Body of pancreas (tissue), 4 donors: ENCODE measurements around the gene TMEM141. TPM values are rescaled to one million over a fixed set of nuclear protein-coding genes. Genes with fewer than 3 reads are reported as not detected.
"Not testable (repeated sequence)": the region's sequence is repeated elsewhere in the genome, so short reads cannot be mapped to it uniquely, and the experiment has no call there.

Experiments
- ATAC-seq: fragments of 150-250 bp; one replicate; pipeline ENCODE4 v1.9.1; 2016
- DNase-seq, 4 donors: peaks; one replicate each; pipeline ENCODE4 v3.0.0-alpha.2; 2019
- H3K27ac ChIP-seq, 4 donors: fragments of 200-600 bp; sonication (generic); 1 replicate in 3 of 4; 2 replicates in 1 of 4; pipeline versions ENCODE4 v1.5.1 to v1.6.1; 2016 to 2019; ENCODE audit warnings: mild to moderate bottlenecking in 1 of 4, mixed read lengths in 1 of 4, moderate library complexity in 1 of 4
- H3K27me3 ChIP-seq, 2 donors: fragments of 200-600 bp; sonication (generic); one replicate each; pipeline ENCODE4 v1.6.0; 2016; ENCODE audit warnings: mild to moderate bottlenecking in 1 of 2
- H3K36me3 ChIP-seq, 2 donors: fragments of 200-600 bp; sonication (generic); replicated peaks in 1 of 2; 2 replicates each; pipeline ENCODE4 v1.5.1; 2016; ENCODE audit warnings: low read depth in 2 of 2; ENCODE audit not compliant: insufficient read depth in 1 of 2
- H3K4me1 ChIP-seq: fragments of 200-600 bp; sonication (generic); one replicate; pipeline ENCODE4 v1.6.0; 2016
- H3K4me3 ChIP-seq, 2 donors: fragments of 200-600 bp; sonication (generic); 1 replicate in 1 of 2; 2 replicates in 1 of 2; pipeline ENCODE4 v1.5.1; 2016 to 2019
- H3K9me3 ChIP-seq, 3 donors: fragments of 200-600 bp; sonication (generic); 1 replicate in 2 of 3; 2 replicates in 1 of 3; pipeline ENCODE4 v1.5.1; 2016
- POLR2A ChIP-seq, 3 donors: fragments of 450-650 bp; IDR thresholded peaks; one replicate each; pipeline ENCODE4 v1.6.1; 2016; ENCODE audit warnings: antibody characterized with exemption in 3 of 3, mild to moderate bottlenecking in 2 of 3
- WGBS, 2 donors: methylation state at CpG; one replicate each; pipeline ENCODE4 v1.1.5; 2017; 5-methylcytosine and 5-hydroxymethylcytosine counted together
- intact Hi-C: fragments of 100-400 bp; cut with DNase I; formaldehyde crosslinking; loops from one replicate; pipeline ENCODE4 v1.15.1; 2023
- total RNA-seq, 2 donors: library from RNA; depleted of rRNA; stranded (reverse); fragments of >200 nt; gene quantifications; one replicate each; pipeline ENCODE4 v1.1.0, GENCODE V29; 2016
- TF ChIP-seq, protein P1 (sequence below), 7 experiments: fragments of 450-650 bp in 4 of 7; fragments of 200-600 bp in 3 of 7; sonication (generic) in 3 of 7; IDR thresholded peaks; one replicate each; pipeline ENCODE4 v1.5.1; 2016 to 2019; ENCODE audit warnings: antibody characterized with exemption in 7 of 7

TMEM141 gene
- total RNA-seq, 2 donors from 2014 or later: 45.1 to 52.1 TPM

DNA sequence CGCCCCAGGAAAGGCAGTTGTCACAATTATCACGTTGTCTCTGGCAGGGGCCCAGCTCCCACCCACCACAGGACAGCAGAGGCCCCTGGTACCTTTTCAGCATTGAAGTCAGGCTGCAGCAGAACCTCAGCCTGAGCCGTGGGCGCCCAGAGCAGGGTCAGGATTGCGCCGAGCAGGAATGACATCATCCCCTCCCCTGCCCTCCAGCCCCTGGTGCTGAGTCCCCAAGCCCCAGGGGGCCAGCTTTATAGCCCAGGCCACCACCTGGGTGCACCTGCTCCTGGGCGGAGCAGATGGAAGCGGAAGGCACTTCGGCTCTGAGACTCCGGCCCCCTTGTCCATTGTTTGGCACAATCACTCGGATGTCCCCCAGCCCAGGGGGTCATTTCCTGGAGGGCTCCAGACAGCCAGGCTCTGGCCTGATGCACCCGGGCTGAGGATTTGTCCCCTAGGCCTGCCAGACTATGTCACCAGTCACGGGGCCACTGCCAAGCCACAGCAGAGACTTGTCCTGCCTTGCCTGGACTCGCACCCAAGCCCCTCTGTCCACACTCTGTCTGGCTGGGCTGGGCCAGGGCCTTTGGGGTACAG, 26.7 kb upstream of the TMEM141 start, which contains the start of gene LCN15:
TSS of gene LCN15 (minus strand) at position 218 of the 591 bp plus-strand sequence. CDS start at position 188, 30 bp downstream.
- TF ChIP-seq, protein P1, sequence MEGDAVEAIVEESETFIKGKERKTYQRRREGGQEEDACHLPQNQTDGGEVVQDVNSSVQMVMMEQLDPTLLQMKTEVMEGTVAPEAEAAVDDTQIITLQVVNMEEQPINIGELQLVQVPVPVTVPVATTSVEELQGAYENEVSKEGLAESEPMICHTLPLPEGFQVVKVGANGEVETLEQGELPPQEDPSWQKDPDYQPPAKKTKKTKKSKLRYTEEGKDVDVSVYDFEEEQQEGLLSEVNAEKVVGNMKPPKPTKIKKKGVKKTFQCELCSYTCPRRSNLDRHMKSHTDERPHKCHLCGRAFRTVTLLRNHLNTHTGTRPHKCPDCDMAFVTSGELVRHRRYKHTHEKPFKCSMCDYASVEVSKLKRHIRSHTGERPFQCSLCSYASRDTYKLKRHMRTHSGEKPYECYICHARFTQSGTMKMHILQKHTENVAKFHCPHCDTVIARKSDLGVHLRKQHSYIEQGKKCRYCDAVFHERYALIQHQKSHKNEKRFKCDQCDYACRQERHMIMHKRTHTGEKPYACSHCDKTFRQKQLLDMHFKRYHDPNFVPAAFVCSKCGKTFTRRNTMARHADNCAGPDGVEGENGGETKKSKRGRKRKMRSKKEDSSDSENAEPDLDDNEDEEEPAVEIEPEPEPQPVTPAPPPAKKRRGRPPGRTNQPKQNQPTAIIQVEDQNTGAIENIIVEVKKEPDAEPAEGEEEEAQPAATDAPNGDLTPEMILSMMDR (IDR thresholded peaks at IDR 0.05): no peak
- TF ChIP-seq POLR2A (IDR thresholded peaks at IDR 0.05): no peak
- Histone ChIP-seq H3K4me1 (no peaks in the 10 kb centered on the region), H3K27ac (no peak within 1 kb of the TSS), H3K9me3 (no peaks in the 10 kb centered on the region), H3K36me3 (no peaks in the 10 kb centered on the region), H3K27me3 (no peaks in the 10 kb centered on the region), H3K4me3 (no peak within 1 kb of the TSS)
- ATAC-seq (no peak), DNase-seq (no peak)
- intact Hi-C loops: no loop called here
- 76 to 77% methylated on average over 4 to 13 of the region's 14 CpGs for WGBS, 2 donors

DNA sequence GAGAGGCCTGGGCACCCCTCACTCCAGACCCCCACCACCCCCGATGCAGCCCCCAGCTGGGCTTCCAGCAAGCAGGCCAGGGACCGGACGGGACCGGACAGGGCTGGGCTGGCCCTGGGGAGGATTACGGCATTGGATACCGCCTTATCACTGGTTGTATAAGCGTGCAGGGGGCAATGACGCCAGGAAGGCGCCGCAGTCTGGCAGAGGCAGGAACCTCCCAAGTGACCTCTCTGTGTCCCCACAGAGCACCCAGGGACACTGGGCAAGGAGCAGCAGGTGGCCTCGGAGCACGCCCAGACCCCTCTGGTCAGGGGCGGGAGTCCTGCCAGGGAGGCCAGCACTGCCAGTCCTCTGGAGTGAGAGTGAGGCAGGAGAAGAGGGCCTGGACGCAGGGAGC, 26.1 kb upstream of the TMEM141 start:
- H3K27ac ChIP-seq: no peak overlapping the region
- no peaks in the 10 kb centered on the region for H3K36me3 ChIP-seq
- H3K4me3 ChIP-seq: no peak overlapping the region
- H3K9me3 ChIP-seq: no peaks in the 10 kb centered on the region
- ATAC-seq: no peak
- TF ChIP-seq, protein P1 (IDR thresholded peaks at IDR 0.05): no peak
- TF ChIP-seq POLR2A (IDR thresholded peaks at IDR 0.05): no peak
- no peaks in the 10 kb centered on the region for H3K27me3 ChIP-seq
- WGBS, 2 donors: 85% methylated on average over 12 of the region's 14 CpGs; no CpG with 5 or more reads in 1 of the 2 donors
- intact Hi-C loops: no loop called here
- DNase-seq: no peak
- H3K4me1 ChIP-seq: no peaks in the 10 kb centered on the region

DNA sequence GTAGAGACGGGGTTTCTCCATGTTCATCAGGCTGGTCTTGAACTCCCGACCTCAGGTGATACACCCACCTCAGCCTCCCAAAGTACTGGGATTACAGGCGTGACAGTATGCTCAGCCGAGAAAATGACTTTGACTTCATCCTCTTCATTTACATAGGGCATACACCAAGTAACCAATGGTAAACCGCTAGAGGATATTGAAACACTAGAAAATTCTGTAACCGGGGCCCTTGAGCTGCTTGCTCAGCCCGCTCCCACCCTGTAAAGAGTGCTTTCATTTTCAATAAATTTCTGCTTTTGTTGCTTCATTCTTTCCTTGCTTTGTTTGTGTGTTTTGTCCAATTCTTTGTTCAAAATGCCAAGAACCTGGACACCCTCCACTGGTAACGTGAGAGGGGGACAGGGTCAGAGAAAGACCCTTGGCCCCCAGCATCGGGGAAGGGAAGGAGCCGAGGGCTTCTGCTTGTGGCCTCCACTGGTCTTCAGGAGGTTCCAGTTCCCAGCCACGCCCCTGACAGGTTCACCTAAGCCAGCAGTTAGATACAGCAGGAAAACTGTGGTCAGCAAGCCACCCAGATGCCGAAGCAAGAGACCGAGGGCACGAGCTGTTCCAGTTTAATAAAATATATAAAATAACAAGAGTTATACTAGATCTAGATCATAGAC, 25.3 kb upstream of the TMEM141 start:
- H3K27ac ChIP-seq, intact Hi-C loops, H3K36me3 ChIP-seq, H3K27me3 ChIP-seq, H3K4me3 ChIP-seq, H3K9me3 ChIP-seq, H3K4me1 ChIP-seq, ATAC-seq, DNase-seq: not testable (repeated sequence)
- WGBS, 2 donors: 73 to 75% methylated on average over 14 of the region's 14 CpGs

DNA sequence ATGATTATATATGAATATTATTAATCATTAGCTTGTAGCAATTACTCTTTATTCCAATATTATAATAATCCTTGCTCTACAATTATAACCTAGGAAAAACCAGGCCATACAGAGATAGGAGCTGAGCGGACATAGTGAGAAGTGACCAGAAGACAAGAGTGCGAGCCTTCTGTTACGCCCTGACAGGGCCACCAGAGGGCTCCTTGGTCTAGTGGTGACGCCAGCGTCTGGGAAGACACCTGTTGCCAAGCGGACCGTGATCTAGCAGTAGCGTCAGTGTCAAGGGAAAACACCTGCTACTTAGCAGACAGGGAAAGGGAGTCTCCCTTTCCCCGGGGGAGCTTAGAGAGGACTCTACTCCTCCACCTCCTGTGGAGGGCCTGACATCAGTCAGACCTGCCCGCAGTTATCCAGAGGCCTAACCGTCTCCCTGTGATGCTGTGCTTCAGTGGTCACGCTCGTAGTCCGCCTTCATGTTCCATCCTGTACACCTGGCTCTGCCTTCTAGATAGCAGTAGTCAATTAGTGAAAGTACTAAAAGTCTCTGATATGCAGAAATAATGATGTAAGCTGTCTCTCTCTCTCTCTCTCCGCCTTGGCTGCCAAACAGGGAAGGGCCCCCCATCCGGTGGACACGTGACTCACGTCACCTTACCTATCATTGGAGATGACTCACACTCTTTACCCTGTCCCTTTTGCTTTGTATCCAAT, 24.6 kb upstream of the TMEM141 start:
- H3K27ac ChIP-seq, H3K27me3 ChIP-seq, H3K4me3 ChIP-seq, H3K36me3 ChIP-seq, intact Hi-C loops, H3K4me1 ChIP-seq, ATAC-seq, H3K9me3 ChIP-seq: not testable (repeated sequence)
- WGBS, 2 donors: 32 to 46% methylated on average over 12 to 18 of the region's 18 CpGs
- TF ChIP-seq, protein P1 (IDR thresholded peaks at IDR 0.05): peak in 2 of 7 experiments; percentile 18 to 37
- DNase-seq: peak in 3 of 4 donors; percentile 63 to 67 (median 66)

DNA sequence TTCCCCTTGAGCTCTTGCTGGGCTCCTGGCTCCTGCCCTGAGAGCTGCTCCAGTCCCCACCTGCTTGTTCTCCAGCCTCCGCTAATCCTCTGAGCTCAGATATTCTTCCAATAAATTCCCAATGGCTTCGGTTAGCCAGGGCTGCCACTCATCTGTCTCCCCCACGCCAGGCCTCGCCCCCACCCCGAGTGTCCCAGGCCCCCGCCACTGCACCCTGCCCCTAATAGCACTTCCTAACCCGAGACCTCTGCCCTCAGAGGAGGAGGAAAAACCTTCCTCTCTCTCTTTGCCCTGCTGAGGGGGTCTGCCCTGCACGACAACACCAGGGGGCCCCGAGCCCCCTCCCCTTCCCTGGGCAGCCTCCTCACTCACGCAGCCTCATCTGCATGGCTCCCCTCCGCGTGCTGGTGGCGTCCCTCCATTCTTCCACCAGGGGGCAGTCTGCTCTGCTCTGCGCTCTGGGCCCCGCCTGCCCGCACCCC, 21.4 kb upstream of the TMEM141 start:
- H3K27ac ChIP-seq: no peak overlapping the region
- H3K9me3 ChIP-seq: no peaks in the 10 kb centered on the region
- intact Hi-C loops: no loop called here
- TF ChIP-seq, protein P1 (IDR thresholded peaks at IDR 0.05): peak; percentile 38 to 54 (median 43)
- TF ChIP-seq POLR2A (IDR thresholded peaks at IDR 0.05): no peak
- no peaks in the 10 kb centered on the region for H3K36me3 ChIP-seq
- peak; percentile 77 for ATAC-seq
- H3K4me3 ChIP-seq: no peak overlapping the region
- peak; percentile 39 to 50 (median 42) for DNase-seq
- no peaks in the 10 kb centered on the region for H3K27me3 ChIP-seq
- H3K4me1 ChIP-seq: no peaks in the 10 kb centered on the region
- 11 to 15% methylated on average over 11 of the region's 16 CpGs for WGBS, 2 donors
